Measurements from ENCODE around the gene NBEA. TPM values are rescaled to one million over a fixed set of nuclear protein-coding genes. Genes with fewer than 3 reads are reported as not detected.
"Not testable (repeated sequence)": the region's sequence is repeated elsewhere in the genome, so short reads cannot be mapped to it uniquely, and the experiment has no call there.

The NBEA gene
- total RNA-seq, 1 experiment from 2014 or later: 4.4 TPM

- Histone ChIP-seq H3F3A (ENCODE audit: low read length, unreplicated experiment) (no peaks in the 10 kb centered on the region), H4K20me1 (ENCODE audit: low read length) (no peaks in the 10 kb centered on the region), H3K36me3 (ENCODE audit: low read depth, low read length) (no peaks in the 10 kb centered on the region), H3K4me1 (ENCODE audit: insufficient read depth, low read length) (no peaks in the 10 kb centered on the region), H3K27ac (ENCODE audit: low read length) (no peak overlapping the region), H3K9me2 (replicated peaks; ENCODE audit: low read length) (no peaks in the 10 kb centered on the region), H3K9ac (ENCODE audit: low read length) (no peak overlapping the region), H3K27me3 (ENCODE audit: low read length) (no peaks in the 10 kb centered on the region), H3K9me3 (ENCODE audit: low read length) (no peaks in the 10 kb centered on the region), H3K4me3 (ENCODE audit: low read length) (no peak overlapping the region), H2AFZ (ENCODE audit: low read length) (no peak overlapping the region), H3K4me2 (ENCODE audit: low read length) (no peak overlapping the region), H3K79me2 (ENCODE audit: low read length) (no peaks in the 10 kb centered on the region)
- BruUV-seq (replicated peaks): no TSS peak
- POLR2A ChIA-PET (ENCODE audit: unreplicated experiment): no interaction called here
- intact Hi-C loops (cut with micrococcal nuclease): no loop called here
- TF ChIP-seq EZH2 (IDR thresholded peaks at IDR 0.05; ENCODE audit: low read length, unreplicated experiment) (no peak), EZH2phosphoT487 (IDR thresholded peaks at IDR 0.05; ENCODE audit: borderline replicate concordance, low read length) (no peak)
- TF ChIP-seq, protein P1, sequence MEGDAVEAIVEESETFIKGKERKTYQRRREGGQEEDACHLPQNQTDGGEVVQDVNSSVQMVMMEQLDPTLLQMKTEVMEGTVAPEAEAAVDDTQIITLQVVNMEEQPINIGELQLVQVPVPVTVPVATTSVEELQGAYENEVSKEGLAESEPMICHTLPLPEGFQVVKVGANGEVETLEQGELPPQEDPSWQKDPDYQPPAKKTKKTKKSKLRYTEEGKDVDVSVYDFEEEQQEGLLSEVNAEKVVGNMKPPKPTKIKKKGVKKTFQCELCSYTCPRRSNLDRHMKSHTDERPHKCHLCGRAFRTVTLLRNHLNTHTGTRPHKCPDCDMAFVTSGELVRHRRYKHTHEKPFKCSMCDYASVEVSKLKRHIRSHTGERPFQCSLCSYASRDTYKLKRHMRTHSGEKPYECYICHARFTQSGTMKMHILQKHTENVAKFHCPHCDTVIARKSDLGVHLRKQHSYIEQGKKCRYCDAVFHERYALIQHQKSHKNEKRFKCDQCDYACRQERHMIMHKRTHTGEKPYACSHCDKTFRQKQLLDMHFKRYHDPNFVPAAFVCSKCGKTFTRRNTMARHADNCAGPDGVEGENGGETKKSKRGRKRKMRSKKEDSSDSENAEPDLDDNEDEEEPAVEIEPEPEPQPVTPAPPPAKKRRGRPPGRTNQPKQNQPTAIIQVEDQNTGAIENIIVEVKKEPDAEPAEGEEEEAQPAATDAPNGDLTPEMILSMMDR (conservative IDR thresholded peaks at IDR 0.05; ENCODE audit: low read depth, low read length): no peak
- ATAC-seq (no peak), DNase-seq (no peak)
- CTCF ChIA-PET: no interaction called here
Measured at GRCh38 chr13:34914416-34914815, 27.7 kb upstream of the NBEA start.

DNA sequence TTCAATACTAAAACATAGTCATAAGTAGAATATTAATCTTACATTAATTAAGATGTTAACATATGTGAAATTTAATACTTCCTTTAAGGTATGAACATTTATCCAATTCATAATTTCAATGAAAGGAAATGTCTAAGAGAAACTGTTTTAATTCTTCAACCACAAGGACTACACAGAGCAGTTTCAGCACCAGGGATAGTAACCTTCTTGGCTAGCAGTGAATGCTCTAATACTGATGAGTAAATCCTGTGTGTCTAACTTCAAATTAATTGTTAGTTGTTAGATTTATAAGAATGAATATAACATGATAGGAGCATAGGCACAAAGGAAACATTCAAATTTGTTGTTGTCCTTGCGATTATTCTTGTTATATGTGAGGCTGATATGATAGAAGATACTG is 15.6 kb upstream of the NBEA start:
- TF ChIP-seq EZH2phosphoT487 (IDR thresholded peaks at IDR 0.05; ENCODE audit: borderline replicate concordance, low read length): no peak
- TF ChIP-seq, protein P1 (conservative IDR thresholded peaks at IDR 0.05; ENCODE audit: low read depth, low read length): no peak
- TF ChIP-seq EZH2 (IDR thresholded peaks at IDR 0.05; ENCODE audit: low read length, unreplicated experiment): no peak
- H2AFZ ChIP-seq (ENCODE audit: low read length): no peak overlapping the region
- H3K4me1 ChIP-seq (ENCODE audit: insufficient read depth, low read length): peaks cover 11% of the 10 kb centered on the region
- DNase-seq (peak; percentile 62), ATAC-seq (peak; percentile 37; the same call in 1 of the 2 replicates)
- H3K27ac ChIP-seq (ENCODE audit: low read length): no peak overlapping the region
- no peaks in the 10 kb centered on the region for H3K9me2 ChIP-seq (replicated peaks; ENCODE audit: low read length)
- no peaks in the 10 kb centered on the region for H4K20me1 ChIP-seq (ENCODE audit: low read length)
- H3K79me2 ChIP-seq (ENCODE audit: low read length): no peaks in the 10 kb centered on the region
- no peaks in the 10 kb centered on the region for H3K9me3 ChIP-seq (ENCODE audit: low read length)
- no peak overlapping the region for H3K9ac ChIP-seq (ENCODE audit: low read length)
- intact Hi-C loops (cut with micrococcal nuclease): no loop called here
- no peaks in the 10 kb centered on the region for H3F3A ChIP-seq (ENCODE audit: low read length, unreplicated experiment)
- no TSS peak for BruUV-seq (replicated peaks)
- CTCF ChIA-PET: no interaction called here
- no peak overlapping the region for H3K4me3 ChIP-seq (ENCODE audit: low read length)
- no peaks in the 10 kb centered on the region for H3K36me3 ChIP-seq (ENCODE audit: low read depth, low read length)
- no peak overlapping the region for H3K4me2 ChIP-seq (ENCODE audit: low read length)
- POLR2A ChIA-PET (ENCODE audit: unreplicated experiment): no interaction called here
- H3K27me3 ChIP-seq (ENCODE audit: low read length): no peaks in the 10 kb centered on the region

DNA sequence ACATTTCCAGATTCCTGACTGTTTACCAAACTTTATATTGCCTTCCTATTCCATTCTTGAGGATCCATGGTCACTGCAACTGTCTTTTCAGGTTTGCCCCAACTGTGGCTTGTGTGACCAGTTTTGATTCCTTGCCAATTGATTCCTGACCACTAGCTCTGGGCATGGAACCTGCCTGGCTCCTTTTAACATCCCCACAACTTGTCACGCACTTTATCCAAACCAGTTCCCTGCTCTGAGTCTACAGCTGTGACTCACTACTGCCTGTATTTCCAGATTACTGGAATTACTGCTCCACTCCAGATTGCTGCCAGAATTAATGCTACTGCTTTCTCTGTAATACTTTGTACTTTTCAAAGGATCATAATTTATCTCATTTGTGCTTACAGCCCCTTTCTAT is 13.4 kb upstream of the NBEA start:
- H4K20me1 ChIP-seq (ENCODE audit: low read length); H3K9me2 ChIP-seq (replicated peaks; ENCODE audit: low read length); BruUV-seq (replicated peaks); H3K9me3 ChIP-seq (ENCODE audit: low read length); CTCF ChIA-PET; H3K27me3 ChIP-seq (ENCODE audit: low read length); H3K79me2 ChIP-seq (ENCODE audit: low read length); POLR2A ChIA-PET (ENCODE audit: unreplicated experiment); intact Hi-C loops (cut with micrococcal nuclease); H3K36me3 ChIP-seq (ENCODE audit: low read depth, low read length); H2AFZ ChIP-seq (ENCODE audit: low read length); H3K4me3 ChIP-seq (ENCODE audit: low read length); H3F3A ChIP-seq (ENCODE audit: low read length, unreplicated experiment); H3K9ac ChIP-seq (ENCODE audit: low read length); H3K4me2 ChIP-seq (ENCODE audit: low read length); ATAC-seq: not testable (repeated sequence)
- H3K4me1 ChIP-seq (ENCODE audit: insufficient read depth, low read length): peaks cover 18% of the 10 kb centered on the region
- DNase-seq: peak; percentile 83
- H3K27ac ChIP-seq (ENCODE audit: low read length): peak overlapping the region; percentile 34; the same call in 1 of the 2 replicates
